NCI-H524 (cell line): Measurements from ENCODE around the gene KRTAP4-7.
"Not testable (repeated sequence)": the region's sequence is repeated elsewhere in the genome, so short reads cannot be mapped to it uniquely, and the experiment has no call there.

ENCODE experiments used
- DNase-seq, 2 experiments: peaks; one replicate each; lab custom pipeline; 2025; lab: John Stamatoyannopoulos, UW

The KRTAP4-7 gene

DNA sequence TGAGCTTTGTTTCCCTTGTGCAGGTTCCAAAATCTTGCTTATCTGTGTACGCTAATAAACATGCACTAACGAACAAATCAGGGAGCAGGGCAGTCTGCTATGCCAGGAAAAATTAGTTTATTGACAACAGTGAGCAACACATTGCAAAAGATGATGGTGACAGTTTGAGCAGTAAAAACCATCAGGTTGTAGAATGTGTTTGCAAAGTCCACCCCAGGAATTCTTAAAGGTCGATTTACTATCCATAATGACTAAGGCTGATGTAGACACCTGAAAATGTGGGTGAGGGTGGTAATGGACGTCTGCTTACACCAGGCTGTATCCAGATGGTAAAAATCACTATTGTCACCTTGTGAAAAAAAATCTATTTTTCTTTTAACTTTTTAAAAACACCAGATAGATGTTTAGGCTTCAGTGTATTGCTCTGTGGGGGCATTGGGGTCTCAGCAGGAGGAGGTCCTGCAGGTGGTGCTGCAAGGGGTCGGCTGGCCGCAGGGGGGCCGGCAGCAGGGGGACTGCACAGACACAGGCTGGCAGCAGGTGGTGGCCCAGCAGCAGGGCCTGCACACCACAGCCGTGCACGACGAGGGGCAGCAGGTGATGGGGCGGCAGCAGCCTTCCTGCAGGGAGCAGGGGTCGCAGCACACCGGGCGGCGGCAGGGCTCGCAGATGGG, 18.8 kb upstream of the KRTAP4-7 start:
- DNase-seq, result not testable (repeated sequence)

DNA sequence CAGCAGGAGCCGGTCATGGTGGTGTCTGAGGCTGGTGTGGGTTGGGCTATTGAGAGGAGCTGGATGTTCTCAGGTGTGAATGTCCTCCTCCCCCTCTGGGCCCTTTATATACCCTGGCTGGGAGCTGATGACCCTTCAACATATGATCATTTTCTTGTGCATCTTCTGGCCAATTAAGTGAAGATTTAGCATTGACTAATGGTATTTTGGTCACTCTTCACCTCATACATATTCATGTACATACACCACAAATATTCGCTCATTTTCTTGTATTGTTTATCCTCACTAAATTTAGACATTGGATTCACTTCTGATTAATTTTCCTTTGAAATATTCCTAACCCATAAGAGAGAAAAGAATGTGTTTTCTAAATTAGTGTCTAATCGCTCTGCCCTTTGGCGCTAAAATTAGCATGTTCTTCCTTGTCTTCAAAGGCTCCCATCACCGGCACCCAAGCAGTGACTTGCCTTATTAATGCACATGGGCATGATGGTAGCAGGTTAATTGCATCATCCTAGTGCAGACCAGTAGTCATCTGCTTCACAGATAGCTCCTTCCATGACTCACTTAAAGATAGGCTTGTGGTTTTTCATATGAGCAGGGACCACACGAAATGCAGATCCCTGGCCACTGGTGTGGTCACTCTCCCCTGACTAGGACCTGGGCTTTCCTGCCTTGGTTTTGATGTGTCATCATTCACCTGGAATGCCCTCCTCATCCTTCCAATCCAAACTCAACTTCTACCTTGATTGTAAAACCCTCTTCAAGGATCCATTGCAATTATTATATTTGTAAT, 17.9 kb upstream of the KRTAP4-7 start, which contains the start of gene KRTAP2-4:
TSS of gene KRTAP2-4 (minus strand) at position 51 of the 796 bp plus-strand sequence. CDS start at position 17, 34 bp downstream.
- no peak for DNase-seq

DNA sequence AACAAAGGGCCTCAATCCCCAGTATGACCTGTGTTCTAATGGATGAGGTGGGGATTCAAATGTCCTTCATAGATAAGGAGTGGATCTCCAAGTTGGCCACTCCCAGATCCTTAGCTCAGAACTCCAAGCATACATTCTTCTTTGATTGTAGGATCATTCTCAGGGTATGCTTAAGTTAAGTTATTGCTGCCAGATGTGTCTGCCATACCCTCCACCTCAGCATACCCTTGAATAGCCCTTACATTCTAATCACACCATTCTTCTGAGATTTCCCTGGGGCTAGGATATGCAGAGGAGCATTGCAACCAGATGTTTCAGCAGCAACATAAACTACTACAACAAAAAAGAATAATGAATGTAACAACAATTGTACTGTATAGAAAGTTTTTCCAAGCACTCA, 16.7 kb upstream of the KRTAP4-7 start:
- DNase-seq, result no peak

DNA sequence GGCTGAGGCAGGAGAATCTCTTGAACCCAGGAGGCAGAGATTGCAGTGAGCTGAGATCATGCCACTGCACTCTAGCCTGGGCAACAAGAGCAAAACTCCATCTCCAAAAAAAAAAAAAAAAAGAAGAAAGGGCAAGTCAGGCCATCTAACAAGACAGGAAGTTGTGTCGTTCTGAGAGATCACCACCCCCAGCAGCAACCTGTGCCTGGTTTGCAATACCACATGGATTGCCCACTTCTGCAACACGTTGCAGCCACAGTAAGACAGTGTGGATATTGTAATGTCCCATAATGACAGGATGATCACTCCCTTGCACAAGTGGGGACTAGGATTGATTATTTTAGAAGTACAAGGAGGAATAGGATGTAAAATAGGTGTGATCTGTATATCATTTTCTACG, 14.9 kb upstream of the KRTAP4-7 start:
- DNase-seq, result no peak

DNA sequence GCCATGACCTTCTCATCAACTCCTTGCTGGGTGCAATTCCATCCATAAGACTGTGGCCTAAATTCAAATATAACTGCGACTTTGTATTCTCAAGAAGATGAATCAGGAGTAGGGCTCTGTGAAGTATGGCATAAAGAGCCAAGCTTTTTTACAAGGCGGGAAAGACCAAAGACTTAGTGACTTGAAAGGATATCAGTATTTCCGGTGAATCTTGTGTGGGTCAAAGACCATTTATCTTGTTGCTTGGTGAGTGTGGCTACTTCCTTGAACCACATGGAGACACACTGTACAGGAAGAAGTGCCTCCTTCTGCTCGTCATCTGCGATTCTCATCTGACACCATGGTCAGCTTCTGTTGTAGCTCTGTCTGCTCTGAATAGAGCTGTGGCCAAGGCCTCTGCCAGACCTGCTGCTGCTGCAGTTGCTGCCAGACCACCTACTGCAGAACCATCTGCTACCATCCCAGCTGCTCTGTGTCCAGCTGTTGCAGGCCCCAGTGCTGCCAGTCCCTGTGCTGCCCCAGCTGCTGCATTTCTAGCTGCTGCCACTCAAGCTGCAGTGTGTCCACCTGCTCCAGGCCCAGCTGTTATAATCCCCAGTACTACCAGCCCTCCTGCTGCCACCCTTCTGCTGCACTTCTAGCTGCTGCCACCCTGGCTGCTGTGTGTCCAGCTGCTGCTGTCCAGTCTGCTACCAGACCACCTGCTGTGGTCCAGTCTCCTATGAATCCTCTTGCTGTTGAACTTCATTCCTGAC, 12.2 kb upstream of the KRTAP4-7 start:
- peak in 1 of 2 experiments; percentile 6 for DNase-seq

DNA sequence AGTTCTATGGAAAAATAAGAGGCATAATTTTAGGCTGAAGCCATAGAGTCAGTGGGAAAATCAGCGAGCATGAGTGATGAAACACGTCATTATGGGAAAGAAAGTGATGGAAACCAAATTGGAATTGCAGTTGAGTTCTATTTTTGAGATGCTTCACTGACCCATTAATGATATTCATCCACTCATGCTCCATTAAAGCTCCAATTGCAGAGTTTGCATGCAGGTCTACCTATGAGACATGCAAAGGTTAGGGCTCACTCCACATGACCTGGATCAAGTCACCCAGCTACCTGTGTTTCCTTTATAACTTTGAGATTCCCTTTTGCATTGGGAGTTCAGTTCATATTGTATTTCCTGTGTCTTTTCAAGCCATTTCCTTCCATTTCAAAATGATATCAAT, 10.3 kb upstream of the KRTAP4-7 start:
- no peak for DNase-seq

DNA sequence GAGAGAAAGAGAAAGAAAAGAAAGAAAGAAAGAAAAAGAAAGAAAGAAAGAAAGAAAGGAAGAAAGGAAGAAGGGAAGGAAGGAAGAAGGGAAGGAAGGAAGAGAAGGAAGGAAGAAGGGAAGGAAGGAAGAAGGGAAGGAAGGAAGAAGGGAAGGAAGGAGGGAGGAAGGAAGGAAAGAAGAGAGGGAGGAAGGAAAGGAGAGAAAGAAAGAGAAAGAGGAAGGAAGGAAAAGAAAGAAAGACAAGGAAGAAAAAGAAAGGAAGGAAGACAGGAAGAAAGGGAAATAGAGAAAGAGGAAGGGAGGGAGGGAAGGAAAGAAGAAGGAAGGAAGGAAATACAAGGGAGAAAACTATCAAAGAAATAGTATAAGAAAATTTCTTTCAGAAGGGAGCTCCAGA, 7.2 kb upstream of the KRTAP4-7 start:
- no peak for DNase-seq

DNA sequence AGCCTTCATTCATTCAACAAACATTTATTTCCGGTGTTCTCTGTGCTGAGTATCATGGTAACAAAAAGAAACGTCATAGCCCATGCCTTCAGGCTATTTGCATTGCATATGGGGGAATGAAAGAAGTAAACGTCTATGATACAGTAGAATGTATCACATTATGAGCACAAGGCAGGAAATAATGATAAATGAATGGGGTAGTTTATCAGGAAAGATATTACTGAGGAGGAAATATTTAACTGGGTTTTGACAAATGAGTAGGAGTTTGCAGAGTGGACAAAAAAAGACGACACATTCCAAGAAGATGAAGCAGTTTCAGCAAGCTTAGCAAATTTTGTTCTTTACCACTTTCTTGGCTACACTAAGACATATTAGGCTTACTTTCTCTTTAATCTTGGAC, 1.3 kb upstream of the KRTAP4-7 start:
- no peak for DNase-seq

DNA sequence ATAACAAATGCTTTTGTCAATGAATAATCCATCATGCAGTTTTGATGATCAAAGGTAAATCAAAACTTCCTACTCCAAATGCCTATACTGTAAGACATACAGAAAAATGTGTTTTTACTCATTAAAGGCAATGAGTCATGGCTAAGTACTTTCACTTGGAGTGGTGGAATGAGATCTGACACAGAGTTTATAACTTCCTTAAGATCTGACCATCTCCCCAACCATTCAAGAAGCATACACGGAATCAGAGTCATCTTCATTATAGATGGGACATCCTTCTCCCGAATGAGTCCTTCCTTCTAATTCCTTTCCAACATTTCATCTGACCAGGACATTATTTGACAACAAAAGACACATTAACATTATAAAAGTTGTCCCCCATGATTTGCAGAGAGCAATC, 523 bp upstream of the KRTAP4-7 start:
- not testable (repeated sequence) for DNase-seq

DNA sequence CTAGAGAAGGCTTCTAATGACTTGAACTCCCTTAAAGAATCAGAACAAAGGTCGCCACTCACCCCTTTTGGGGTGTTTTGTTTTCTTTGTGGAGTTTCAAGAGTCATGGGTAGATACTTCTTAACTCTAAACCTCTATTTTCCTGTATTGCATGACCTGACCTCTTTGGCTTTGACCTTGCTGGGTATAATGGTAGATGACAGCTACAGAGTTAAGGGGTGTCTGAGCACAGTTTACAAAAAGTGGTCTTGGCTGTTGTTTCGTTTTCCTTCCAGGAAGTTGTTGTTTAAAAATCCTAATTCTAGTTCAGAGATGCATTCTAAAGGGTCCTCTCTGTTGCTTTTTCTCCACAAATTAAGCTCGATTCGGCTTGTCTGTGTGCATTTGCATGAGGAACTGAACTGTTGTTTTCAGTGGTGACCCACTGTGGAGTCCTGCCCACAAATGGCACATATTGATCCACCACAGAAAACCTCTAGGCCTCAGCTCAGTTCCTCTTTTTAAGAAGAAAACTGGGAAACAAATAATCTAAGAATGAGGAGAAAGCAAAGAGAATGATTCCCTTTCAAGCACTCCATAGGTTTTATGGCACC, 4.9 kb downstream of the KRTAP4-7 start:
- not testable (repeated sequence) for DNase-seq

DNA sequence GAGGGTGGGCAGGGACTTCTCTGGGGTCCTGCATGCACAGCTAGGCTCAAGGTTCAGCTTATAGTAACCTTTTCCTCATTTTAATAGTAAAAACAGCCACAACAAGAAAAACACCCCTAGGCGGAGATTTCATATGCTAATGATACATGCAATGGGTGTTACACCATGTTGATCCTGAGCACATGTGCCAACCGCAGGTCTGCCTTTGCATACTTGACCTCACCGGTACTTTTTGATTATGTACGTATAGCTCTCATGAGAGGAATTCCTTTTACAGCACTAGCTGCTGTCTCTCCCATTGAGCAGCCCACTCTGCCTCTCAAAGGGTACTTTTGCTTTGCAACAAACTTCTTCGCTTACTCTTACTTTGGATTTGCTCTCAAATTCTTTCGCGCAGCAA, 12.1 kb downstream of the KRTAP4-7 start:
- no peak for DNase-seq

DNA sequence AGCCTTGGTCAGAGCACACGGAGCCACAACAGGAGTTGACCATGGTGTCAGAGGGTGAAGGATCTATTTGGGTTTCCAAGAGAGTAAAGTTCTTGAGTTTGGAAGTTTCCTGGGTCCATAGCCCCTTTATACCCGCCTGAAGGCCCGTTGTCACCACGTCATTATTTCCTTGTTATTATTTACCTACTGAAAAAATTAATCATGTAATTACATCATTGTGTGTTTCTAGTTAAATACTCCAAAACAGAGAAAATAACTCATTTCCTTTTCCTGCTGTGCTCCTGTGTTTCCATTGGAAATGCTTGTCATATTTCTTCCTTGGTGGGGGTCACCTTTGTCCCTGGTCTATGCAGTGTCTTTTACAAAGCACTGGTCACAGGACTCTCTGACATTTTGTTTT, 14.1 kb downstream of the KRTAP4-7 start, which contains the start of gene KRTAP4-8:
TSS of gene KRTAP4-8 (minus strand) at position 101 of the 400 bp plus-strand sequence. CDS start at position 43, 58 bp downstream.
- DNase-seq, result no peak

DNA sequence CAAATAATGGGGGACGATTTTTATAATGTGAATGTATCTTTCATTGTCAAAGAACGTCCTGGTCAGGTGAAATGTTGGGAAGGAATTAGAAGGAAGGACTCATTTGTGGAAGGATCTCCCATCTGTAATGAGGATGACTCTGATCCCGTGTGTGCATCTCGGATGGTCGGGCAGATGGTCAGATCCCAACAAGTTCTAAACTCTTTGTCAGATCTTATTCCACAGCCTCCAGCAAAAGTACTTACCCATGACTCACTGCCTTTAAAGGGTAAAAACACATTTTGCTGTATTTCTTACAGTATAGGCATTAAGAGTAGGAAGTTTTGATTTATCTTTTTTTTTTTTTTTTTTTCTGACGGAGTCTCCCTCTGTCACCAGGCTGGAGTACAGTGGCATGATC, 14.5 kb downstream of the KRTAP4-7 start:
- DNase-seq, result no peak

DNA sequence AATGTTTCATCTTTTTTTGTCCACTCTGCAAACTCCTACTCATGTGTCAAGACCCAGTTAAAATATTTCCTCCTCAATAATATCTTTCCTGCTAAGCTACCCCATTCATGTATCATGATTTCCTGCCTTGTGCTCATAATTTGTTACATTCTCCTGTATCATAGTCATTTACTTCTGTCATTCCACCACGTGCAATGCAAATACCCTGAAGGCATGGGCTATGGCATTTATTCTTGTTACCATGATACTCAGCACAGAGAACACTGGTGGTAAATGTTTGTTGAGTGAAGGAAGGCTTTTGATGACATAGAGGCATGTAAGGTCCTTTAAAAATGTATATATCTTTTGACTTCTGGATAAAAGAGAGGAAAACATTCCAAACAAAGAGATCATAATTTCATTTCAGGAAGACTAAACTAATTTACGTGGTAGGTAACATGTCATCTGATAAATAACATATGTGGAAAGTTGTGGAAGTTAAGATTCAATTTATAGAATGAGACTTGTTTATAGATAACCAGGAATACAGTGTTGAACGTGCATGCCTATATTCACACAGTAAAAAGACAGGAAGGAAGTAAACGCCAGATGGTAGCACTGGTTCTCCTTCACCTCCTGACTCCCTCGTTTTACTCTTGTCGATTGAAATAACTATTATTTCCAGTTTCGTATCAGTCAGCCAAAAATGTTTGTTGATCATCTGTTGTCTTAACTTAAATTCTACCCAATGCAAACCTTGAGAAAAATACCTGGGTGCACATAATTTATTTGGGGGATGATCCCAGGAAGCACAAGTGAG, 15.9 kb downstream of the KRTAP4-7 start:
- DNase-seq, result not testable (repeated sequence)

DNA sequence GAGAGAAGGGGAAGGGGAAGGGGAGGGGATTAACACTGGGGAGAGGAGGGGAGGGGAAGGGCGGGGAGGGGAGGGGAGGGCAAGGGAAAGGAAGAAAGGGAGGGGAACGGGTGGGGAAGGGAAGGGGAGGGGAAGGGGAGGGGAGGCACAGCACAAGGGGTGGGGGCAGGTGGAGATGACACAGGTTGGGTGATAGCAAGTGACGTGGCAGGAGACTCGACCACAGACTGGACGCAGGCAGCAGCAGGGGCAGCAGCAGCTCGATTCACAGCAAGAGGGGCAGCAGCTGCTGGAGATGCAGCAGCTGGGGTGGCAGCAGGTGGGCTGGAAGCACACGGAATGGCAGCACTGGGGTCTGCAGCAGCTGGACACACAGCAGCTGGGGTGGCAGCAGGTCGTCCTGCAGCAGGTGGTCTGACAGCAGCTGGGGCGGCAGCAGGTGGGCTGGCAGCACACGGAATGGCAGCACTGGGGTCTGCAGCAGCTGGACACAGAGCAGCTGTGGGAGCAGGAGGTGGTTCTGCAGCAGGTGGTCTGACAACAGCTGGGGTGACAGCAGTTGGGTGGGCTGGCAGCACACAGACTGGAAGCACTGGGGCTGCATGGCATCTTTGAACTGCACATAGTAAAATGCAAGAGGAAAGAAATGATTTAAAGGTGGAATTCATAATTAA, 17.8 kb downstream of the KRTAP4-7 start, which contains the start of gene KRTAP4-16:
TSS of gene KRTAP4-16 (minus strand) at position 624 of the 674 bp plus-strand sequence. CDS start at position 624, 0 bp downstream.
- no peak for DNase-seq

DNA sequence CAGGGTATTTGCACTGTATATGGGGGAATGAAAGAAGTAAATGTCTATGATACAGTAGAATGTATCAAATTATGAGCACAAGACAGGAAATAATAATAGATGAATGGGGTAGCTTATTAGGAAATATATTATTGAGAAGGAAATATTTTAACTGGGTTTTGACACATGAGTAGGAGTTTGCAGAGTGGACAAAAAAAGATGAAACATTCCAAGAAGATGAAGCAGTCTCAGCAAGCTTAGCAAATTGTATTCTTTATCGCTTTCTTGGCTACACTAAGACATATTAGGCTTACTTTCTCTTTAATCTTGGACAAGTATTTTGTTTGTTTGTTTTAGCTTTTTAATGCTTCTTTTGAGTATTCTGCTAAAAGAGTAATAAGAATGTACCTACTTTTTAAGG, 19.9 kb downstream of the KRTAP4-7 start:
- no peak for DNase-seq

DNA sequence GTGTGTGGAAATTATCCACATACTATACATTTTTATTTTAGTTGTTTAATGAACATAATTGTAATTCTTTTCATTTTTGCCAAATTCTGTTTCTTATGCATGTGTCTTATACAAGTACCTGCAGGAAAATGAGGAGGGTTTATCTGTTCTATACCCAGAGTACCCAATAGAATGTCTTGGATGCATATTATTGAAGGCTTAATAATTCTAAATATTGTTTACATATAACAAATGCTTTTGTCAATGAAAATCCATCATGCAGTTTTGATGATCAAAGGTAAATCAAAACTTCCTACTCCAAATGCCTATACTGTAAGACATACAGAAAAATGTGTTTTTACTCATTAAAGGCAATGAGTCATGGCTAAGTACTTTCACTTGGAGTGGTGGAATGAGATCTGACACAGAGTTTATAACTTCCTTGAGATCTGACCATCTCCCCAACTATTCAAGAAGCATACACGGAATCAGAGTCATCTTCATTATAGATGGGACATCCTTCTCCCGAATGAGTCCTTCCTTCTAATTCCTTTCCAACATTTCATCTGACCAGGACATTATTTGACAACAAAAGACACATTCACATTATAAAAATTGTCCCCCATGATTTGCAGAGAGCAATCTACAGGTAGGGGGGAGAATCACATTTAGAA, 20.6 kb downstream of the KRTAP4-7 start:
- not testable (repeated sequence) for DNase-seq

DNA sequence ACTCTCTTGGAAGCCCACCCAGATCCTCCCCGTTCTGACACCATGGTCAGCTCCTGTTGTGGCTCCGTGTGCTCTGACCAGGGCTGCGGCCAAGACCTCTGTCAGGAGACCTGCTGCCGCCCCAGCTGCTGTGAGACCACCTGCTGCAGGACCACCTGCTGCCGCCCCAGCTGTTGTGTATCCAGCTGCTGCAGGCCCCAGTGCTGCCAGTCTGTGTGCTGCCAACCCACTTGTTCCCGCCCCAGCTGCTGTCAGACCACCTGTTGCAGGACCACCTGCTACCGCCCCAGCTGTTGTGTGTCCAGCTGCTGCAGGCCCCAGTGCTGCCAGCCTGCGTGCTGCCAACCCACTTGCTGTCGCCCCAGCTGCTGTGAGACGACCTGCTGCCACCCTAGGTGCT, 21.4 kb downstream of the KRTAP4-7 start, which contains the start of gene KRTAP4-9:
TSS of gene KRTAP4-9 (plus strand) at position 43 of the 400 bp plus-strand sequence. CDS start at position 43, 0 bp downstream.
- not testable (repeated sequence) for DNase-seq

DNA sequence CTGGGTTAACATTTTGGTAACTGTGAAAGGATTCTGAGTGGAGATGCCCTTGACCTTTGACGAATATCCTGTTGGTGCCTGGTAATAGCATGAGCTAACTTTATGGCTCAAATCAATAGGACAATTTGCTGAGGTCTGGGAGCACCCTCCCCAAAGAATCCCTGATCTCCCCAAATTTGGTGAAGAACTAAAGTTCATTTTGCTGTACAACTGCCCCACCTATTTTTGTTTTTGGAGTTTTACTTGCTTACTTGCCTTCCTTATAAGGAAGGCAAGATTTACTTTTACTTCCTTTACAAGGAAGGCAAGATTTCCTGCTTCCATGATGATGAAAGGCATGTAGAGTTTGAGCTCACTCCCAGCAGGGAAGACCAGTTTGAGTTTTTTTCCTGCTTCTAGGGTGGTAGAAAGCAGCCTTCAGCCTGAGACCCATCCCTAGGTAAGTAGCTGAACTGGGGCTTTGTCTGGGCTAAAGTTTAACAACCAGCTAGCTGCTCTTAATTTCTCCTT, 24.0 kb downstream of the KRTAP4-7 start:
- no peak for DNase-seq
